ENCODE data around the gene SERPINA4. TPM values are rescaled to one million over a fixed set of nuclear protein-coding genes. Genes with fewer than 3 reads are reported as not detected.

The SERPINA4 gene
- total RNA-seq, 1 donor from 2014 or later: not detected

DNA sequence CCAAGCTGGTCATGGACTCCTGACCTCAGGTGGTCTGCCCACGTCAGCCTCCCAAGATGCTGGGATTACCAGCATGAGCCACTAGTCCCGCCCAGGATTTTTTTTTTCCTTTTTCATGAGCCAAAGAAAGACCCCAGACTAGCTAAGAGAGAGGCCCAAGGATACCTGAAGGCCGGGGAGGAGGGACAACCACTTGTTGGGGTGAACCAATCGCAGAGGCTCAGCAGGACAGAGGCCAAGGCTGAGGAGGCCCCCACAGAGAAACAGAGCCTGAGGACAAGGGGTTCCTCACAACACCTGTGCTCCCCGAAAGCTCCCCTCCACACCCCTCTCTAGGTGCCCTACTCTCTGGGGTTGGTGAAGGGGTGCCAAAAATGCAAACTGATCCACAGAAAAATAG is 49.9 kb downstream of the SERPINA4 start:
- no peak for DNase-seq (ENCODE audit: low spot score)
- no peak overlapping the region for H3K27ac Mint-ChIP-seq
- Histone ChIP-seq H3K4me2 (no peak overlapping the region), H3K9ac (no peak overlapping the region), H3K36me3 (no peaks in the 10 kb centered on the region), H3K4me1 (no peaks in the 10 kb centered on the region), H3K27me3 (no peaks in the 10 kb centered on the region), H2AFZ (replicated peaks) (no peak overlapping the region), H3K27ac (no peak overlapping the region), H4K20me1 (ENCODE audit: low read depth) (no peaks in the 10 kb centered on the region), H3K79me2 (ENCODE audit: low read depth) (no peaks in the 10 kb centered on the region), H3K4me3 (no peak overlapping the region), H3F3A (ENCODE audit: low read depth) (no peaks in the 10 kb centered on the region), H3K9me3 (ENCODE audit: low read depth) (no peaks in the 10 kb centered on the region)
- peaks cover 8% of the 10 kb centered on the region for H3K27me3 Mint-ChIP-seq (ENCODE audit: insufficient read depth, low read depth)
- peaks cover 14% of the 10 kb centered on the region for H3K4me1 Mint-ChIP-seq
- TF ChIP-seq EZH2phosphoT487 (IDR thresholded peaks at IDR 0.05) (no peak), CTCF (IDR thresholded peaks at IDR 0.05) (no peak)
- H3K9me3 Mint-ChIP-seq: peaks cover 9% of the 10 kb centered on the region
- H3K4me3 Mint-ChIP-seq: no peak overlapping the region
- H3K36me3 Mint-ChIP-seq: no peaks in the 10 kb centered on the region

DNA sequence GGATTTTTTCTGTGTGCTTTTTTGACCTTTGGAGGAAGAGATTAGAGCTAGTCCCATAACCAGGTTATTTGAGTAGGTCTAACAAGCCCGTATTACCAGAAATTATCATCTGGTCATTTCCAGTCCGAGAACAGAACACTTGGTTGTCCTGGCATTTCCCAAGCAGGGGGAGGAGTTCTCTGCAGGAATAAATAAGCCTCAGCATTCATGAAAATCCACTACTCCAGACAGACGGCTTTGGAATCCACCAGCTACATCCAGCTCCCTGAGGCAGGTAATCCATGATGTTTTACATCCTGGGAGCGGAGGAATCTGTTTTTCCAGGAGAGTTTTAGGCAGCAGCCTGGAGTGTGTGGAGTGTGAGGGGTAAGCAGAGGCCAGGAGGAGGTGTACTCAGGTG is 50.9 kb downstream of the SERPINA4 start, which contains the start of gene SERPINA3:
Gene SERPINA3, plus strand, starts transcription at position 218 of the 400 bp plus-strand sequence. CDS start 2,051 bp downstream, outside the sequence.
- Mint-ChIP-seq H3K36me3 (no peaks in the 10 kb centered on the region), H3K9me3 (peaks cover 18% of the 10 kb centered on the region), H3K27ac (no peak within 1 kb of the TSS), H3K27me3 (ENCODE audit: insufficient read depth, low read depth) (peaks cover 5% of the 10 kb centered on the region), H3K4me1 (peaks cover 14% of the 10 kb centered on the region), H3K4me3 (no peak within 1 kb of the TSS)
- Histone ChIP-seq H3K27ac (no peak within 1 kb of the TSS), H3K9ac (no peak within 1 kb of the TSS), H3K4me2 (no peak within 1 kb of the TSS), H3K9me3 (ENCODE audit: low read depth) (no peaks in the 10 kb centered on the region), H3K36me3 (no peaks in the 10 kb centered on the region), H3K4me3 (no peak within 1 kb of the TSS), H3F3A (ENCODE audit: low read depth) (no peaks in the 10 kb centered on the region), H3K79me2 (ENCODE audit: low read depth) (no peaks in the 10 kb centered on the region), H3K4me1 (no peaks in the 10 kb centered on the region), H2AFZ (replicated peaks) (peak within 1 kb of the TSS; percentile 10), H3K27me3 (no peaks in the 10 kb centered on the region), H4K20me1 (ENCODE audit: low read depth) (no peaks in the 10 kb centered on the region)
- no peak for TF ChIP-seq EZH2phosphoT487 (IDR thresholded peaks at IDR 0.05)
- no peak for TF ChIP-seq EZH2 (IDR thresholded peaks at IDR 0.05)
- TF ChIP-seq CTCF (IDR thresholded peaks at IDR 0.05): no peak
- no peak for DNase-seq (ENCODE audit: low spot score)

DNA sequence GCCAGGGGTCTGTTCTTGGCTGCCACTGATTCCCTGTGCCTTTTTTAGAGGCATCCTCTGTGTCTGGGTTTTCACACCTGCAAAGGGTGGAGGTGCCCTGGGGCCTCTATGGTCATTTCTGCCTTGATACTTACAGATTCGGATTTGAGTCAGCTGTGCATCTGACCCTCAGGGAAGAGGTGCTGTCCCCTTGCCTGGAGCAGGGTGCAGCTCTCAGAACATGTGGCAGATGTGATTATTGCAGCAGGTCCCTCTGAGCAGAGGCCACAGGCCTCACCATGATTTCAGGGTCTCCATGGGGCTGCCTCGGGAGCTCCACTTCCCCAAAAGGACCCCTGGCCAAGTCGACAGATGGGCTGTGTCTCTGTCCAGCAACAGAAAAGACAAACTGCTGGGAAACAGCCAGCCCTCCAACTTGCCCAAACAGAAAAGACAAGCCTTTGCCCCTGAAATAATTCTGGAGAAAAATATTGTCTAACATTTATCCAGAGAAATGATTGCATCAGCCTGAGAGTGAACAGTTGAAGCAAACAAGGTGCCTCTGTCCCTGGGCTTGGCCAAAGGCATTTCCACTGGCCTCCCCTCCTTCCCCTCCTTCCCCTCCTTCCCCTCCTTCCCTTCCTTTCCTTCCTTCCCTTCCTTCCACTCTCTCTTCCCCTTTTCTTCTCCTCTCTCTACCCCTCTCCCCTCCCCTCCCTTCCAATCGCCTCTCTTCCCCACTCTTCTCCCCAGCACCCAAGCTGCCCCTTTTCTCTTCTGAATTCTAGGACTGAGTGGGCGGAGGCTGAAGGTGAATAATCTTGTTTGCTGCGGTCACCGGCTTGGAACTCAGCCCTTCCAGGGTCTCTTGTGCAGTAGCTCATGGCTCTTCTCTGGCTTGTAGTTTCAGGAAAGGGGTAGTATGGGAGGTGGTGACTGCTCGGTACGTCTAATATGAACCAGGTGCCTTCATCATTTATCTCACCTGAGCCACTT is 51.6 kb downstream of the SERPINA4 start:
- no peak overlapping the region for H3K4me3 ChIP-seq
- peaks cover 5% of the 10 kb centered on the region for H3K27me3 Mint-ChIP-seq (ENCODE audit: insufficient read depth, low read depth)
- DNase-seq (ENCODE audit: low spot score): no peak
- no peaks in the 10 kb centered on the region for H3K4me1 ChIP-seq
- H3K27ac ChIP-seq: no peak overlapping the region
- H3K9me3 ChIP-seq (ENCODE audit: low read depth): no peaks in the 10 kb centered on the region
- H3K9ac ChIP-seq: no peak overlapping the region
- H3K4me3 Mint-ChIP-seq: no peak overlapping the region
- TF ChIP-seq EZH2phosphoT487 (IDR thresholded peaks at IDR 0.05) (no peak), CTCF (IDR thresholded peaks at IDR 0.05) (no peak), EZH2 (IDR thresholded peaks at IDR 0.05) (no peak)
- no peaks in the 10 kb centered on the region for H3K36me3 Mint-ChIP-seq
- no peak overlapping the region for H3K4me2 ChIP-seq
- no peaks in the 10 kb centered on the region for H3K27me3 ChIP-seq
- H3F3A ChIP-seq (ENCODE audit: low read depth): no peaks in the 10 kb centered on the region
- peak overlapping the region; percentile 10 for H2AFZ ChIP-seq (replicated peaks)
- H3K27ac Mint-ChIP-seq: peak overlapping the region; percentile 18
- H3K36me3 ChIP-seq: no peaks in the 10 kb centered on the region
- peaks cover 14% of the 10 kb centered on the region for H3K4me1 Mint-ChIP-seq
- H3K9me3 Mint-ChIP-seq: peaks cover 21% of the 10 kb centered on the region
- H4K20me1 ChIP-seq (ENCODE audit: low read depth): no peaks in the 10 kb centered on the region
- H3K79me2 ChIP-seq (ENCODE audit: low read depth): no peaks in the 10 kb centered on the region

Data from neural progenitor cell (in vitro differentiated cells).